ENCODE measurements around the gene POU6F1. TPM values are rescaled to one million over a fixed set of nuclear protein-coding genes. Genes with fewer than 3 reads are reported as not detected.

The POU6F1 gene
- total and polyA plus RNA-seq, 9 of the 15 experiments (the other 6 are each of a cell fraction or from before 2014, with no cell fraction given), result 0.14 to 3.3 (median 1.1) TPM

DNA sequence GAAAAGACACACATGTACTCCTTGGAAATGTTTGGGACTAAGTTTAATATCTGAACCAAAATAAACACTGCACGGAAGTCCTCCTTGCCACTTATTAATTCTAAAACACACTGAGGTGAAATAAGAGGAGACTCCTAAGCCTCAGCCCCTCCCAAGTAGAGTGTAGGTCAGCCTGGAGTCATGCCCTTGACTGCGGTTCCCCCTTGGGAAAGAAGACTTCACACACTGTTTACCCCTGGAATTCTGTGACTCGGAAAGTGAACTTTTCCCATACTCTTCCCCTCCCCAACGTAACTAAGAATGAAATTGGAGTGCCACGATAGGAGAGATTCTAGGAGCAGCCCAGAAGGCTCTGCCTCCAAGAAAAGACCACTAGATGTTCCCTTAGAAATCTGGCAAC, 36.3 kb downstream of the POU6F1 start (continued):
- TF ChIP-seq, protein P1, sequence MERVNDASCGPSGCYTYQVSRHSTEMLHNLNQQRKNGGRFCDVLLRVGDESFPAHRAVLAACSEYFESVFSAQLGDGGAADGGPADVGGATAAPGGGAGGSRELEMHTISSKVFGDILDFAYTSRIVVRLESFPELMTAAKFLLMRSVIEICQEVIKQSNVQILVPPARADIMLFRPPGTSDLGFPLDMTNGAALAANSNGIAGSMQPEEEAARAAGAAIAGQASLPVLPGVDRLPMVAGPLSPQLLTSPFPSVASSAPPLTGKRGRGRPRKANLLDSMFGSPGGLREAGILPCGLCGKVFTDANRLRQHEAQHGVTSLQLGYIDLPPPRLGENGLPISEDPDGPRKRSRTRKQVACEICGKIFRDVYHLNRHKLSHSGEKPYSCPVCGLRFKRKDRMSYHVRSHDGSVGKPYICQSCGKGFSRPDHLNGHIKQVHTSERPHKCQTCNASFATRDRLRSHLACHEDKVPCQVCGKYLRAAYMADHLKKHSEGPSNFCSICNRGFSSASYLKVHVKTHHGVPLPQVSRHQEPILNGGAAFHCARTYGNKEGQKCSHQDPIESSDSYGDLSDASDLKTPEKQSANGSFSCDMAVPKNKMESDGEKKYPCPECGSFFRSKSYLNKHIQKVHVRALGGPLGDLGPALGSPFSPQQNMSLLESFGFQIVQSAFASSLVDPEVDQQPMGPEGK (CRISPR knock-in tag; IDR thresholded peaks at IDR 0.05; ENCODE audit: borderline replicate concordance), result no peak
- no peak for TF ChIP-seq BMI1 (IDR thresholded peaks at IDR 0.05; ENCODE audit: low read length)

DNA sequence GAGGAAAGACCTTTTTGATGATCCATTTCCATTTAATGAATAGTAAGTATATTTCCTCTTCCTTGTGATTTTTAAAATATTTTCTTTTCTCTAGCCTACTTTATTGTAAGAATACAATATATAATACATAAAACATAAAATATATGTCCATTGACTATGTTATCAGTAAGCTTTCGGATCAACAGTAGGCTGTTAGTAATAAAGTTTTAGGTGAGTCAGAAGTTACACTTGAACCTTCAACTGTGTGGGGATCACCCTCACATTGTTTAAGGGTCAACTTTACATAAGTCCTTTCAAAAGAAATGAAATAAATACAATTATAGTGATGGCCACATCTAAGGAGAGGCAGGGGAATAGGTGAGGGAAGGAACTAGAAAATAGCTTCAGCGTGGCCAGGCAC, 40.0 kb downstream of the POU6F1 start:
- ChIA-PET CTCF (ENCODE audit: low intra/inter-chr PET ratio) (no interaction called here), POLR2A (interaction anchor here (0.6 to 2.7 kb wide), 2 partner anchors 9 to 59 kb away, joined by 3 to 6 read pairs; no protein-coding TSS in a partner anchor)
- FAIRE-seq (no peak), ATAC-seq (no peak), DNase-seq (ENCODE audit: extremely low read depth in 1 of 4, low spot score in 3 of 4) (no peak)
- no peaks in the 10 kb centered on the region for H3K36me3 ChIP-seq (ENCODE audit: control insufficient read depth, insufficient read depth, low read length)
- H3K9ac ChIP-seq (ENCODE audit: insufficient read depth in 1 of 2, low read depth in 2 of 2, low read length in 2 of 2), result no peak overlapping the region
- H3K4me3 ChIP-seq, result no peak overlapping the region
- peaks cover 3 to 9% of the 10 kb centered on the region in 2 experiments; a peak in 3 of 5 replicates for H3K4me1 ChIP-seq (replicated peaks in 1 of 2; ENCODE audit: control insufficient read depth in 2 of 2, insufficient read depth in 2 of 2, low read length in 2 of 2)
- H2AFZ ChIP-seq (ENCODE audit: low read depth, low read length), result no peak overlapping the region
- TF ChIP-seq ZNF23 (CRISPR knock-in tag; IDR thresholded peaks at IDR 0.05) (no peak), ZNF717 (CRISPR knock-in tag; IDR thresholded peaks at IDR 0.05) (no peak), ZFP1 (CRISPR knock-in tag; IDR thresholded peaks at IDR 0.05) (no peak), BACH1 (tag; IDR thresholded peaks at IDR 0.05) (no peak), SMARCA5 (IDR thresholded peaks at IDR 0.05) (no peak)
- TF ChIP-seq, protein P2, sequence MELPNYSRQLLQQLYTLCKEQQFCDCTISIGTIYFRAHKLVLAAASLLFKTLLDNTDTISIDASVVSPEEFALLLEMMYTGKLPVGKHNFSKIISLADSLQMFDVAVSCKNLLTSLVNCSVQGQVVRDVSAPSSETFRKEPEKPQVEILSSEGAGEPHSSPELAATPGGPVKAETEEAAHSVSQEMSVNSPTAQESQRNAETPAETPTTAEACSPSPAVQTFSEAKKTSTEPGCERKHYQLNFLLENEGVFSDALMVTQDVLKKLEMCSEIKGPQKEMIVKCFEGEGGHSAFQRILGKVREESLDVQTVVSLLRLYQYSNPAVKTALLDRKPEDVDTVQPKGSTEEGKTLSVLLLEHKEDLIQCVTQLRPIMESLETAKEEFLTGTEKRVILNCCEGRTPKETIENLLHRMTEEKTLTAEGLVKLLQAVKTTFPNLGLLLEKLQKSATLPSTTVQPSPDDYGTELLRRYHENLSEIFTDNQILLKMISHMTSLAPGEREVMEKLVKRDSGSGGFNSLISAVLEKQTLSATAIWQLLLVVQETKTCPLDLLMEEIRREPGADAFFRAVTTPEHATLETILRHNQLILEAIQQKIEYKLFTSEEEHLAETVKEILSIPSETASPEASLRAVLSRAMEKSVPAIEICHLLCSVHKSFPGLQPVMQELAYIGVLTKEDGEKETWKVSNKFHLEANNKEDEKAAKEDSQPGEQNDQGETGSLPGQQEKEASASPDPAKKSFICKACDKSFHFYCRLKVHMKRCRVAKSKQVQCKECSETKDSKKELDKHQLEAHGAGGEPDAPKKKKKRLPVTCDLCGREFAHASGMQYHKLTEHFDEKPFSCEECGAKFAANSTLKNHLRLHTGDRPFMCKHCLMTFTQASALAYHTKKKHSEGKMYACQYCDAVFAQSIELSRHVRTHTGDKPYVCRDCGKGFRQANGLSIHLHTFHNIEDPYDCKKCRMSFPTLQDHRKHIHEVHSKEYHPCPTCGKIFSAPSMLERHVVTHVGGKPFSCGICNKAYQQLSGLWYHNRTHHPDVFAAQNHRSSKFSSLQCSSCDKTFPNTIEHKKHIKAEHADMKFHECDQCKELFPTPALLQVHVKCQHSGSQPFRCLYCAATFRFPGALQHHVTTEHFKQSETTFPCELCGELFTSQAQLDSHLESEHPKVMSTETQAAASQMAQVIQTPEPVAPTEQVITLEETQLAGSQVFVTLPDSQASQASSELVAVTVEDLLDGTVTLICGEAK (IDR thresholded peaks at IDR 0.05), result no peak
- TF ChIP-seq, protein P2 (CRISPR knock-in tag; IDR thresholded peaks at IDR 0.05), result peak; percentile 60; the same call in 1 of the 2 replicates
- H3K4me2 ChIP-seq (ENCODE audit: insufficient read depth, low read length), result no peak overlapping the region
- intact Hi-C loops (cut with micrococcal nuclease), result no loop called here
- no peaks in the 10 kb centered on the region for H4K20me1 ChIP-seq (replicated peaks; ENCODE audit: control insufficient read depth, insufficient read depth, low read length)
- H3K79me2 ChIP-seq (ENCODE audit: control insufficient read depth, insufficient read depth, low read length), result no peaks in the 10 kb centered on the region
- 69% methylated on average over 2 of the region's 2 CpGs for WGBS (ENCODE audit: insufficient coverage, low coverage, missing lambda C conversion rate)
- BruUV-seq (replicated peaks), result no TSS peak
- H3K27ac ChIP-seq (ENCODE audit: extremely low read depth, low read depth, low read length), result no peak overlapping the region
- H3K9me1 ChIP-seq (ENCODE audit: control insufficient read depth, insufficient read depth, low read length), result no peaks in the 10 kb centered on the region
- H3K27me3 ChIP-seq (ENCODE audit: control insufficient read depth in 2 of 2, insufficient read depth in 2 of 2, low read length in 2 of 2), result no peaks in the 10 kb centered on the region
- no peaks in the 10 kb centered on the region for H3K9me3 ChIP-seq (replicated peaks; ENCODE audit: control insufficient read depth, insufficient read depth, low read depth, low read length)
- in situ Hi-C loops (cut with MboI), result no loop called here

All from K562 (cell line).